OCI-LY1 (cell line): ENCODE results near the gene SEL1L3.

Experiments
- EZH2 ChIP-seq: fragments of 200-600 bp; sonication (generic), shearing (Covaris generic); IDR thresholded peaks from 2 replicates; pipeline ENCODE4 v1.8.0; 2017; ENCODE audit warnings: borderline replicate concordance, mixed run types, mild to moderate bottlenecking, antibody characterized with exemption, low read length, moderate library complexity, mixed read lengths
- TF ChIP-seq, protein P1 (sequence below): fragments of 200-600 bp; sonication (generic), shearing (Covaris generic); IDR thresholded peaks from 2 replicates; pipeline ENCODE4 v1.5.1; 2017; ENCODE audit warnings: mild to moderate bottlenecking, antibody characterized with exemption, low read length, moderate library complexity, mixed read lengths

DNA sequence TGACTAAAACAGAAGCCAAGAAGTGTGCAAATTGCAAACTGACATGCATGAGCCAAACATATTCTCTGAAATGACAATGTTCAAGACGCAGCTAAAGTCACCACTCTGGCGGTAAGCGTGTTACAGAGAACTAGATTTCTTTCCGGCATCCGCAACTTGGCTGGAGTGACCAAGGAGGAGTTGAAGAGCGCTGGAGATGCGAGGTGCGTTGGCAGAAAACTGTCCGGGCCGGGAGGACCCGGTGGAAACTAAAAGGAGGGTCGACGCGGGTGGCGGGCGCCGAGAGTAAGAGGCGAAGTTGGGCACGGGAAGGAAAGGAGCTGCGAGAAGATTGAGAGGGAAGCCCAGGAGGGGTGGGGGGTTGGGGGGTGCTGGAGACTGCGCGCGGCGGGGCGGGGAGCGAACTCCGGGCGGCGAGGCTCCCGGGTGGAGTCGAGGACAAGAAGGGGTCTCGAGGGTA, 807 bp downstream of the SEL1L3 start:
- TF ChIP-seq, protein P1, sequence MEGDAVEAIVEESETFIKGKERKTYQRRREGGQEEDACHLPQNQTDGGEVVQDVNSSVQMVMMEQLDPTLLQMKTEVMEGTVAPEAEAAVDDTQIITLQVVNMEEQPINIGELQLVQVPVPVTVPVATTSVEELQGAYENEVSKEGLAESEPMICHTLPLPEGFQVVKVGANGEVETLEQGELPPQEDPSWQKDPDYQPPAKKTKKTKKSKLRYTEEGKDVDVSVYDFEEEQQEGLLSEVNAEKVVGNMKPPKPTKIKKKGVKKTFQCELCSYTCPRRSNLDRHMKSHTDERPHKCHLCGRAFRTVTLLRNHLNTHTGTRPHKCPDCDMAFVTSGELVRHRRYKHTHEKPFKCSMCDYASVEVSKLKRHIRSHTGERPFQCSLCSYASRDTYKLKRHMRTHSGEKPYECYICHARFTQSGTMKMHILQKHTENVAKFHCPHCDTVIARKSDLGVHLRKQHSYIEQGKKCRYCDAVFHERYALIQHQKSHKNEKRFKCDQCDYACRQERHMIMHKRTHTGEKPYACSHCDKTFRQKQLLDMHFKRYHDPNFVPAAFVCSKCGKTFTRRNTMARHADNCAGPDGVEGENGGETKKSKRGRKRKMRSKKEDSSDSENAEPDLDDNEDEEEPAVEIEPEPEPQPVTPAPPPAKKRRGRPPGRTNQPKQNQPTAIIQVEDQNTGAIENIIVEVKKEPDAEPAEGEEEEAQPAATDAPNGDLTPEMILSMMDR, result no peak
- TF ChIP-seq EZH2, result no peak
